Tibial artery (tissue), 4 donors: Measurements from ENCODE around the gene RHEB.
A peak's percentile ranks its signal among the peaks of the same experiment; 100 is the strongest.

Experiments
- DNase-seq, 2 donors: peaks; one replicate each; pipeline ENCODE4 v3.0.0-alpha.2; 2019
- H3K27ac ChIP-seq, 2 donors: fragments of 200-600 bp; sonication (generic) in 1 of 2; 1 replicate in 1 of 2; 2 replicates in 1 of 2; pipeline ENCODE4 v1.5.1; 2018 to 2019; ENCODE audit warnings: mild to moderate bottlenecking in 1 of 2
- H3K27me3 ChIP-seq, 2 donors: fragments of 200-600 bp; sonication (generic) in 1 of 2; one replicate each; pipeline versions ENCODE4 v1.5.1 to v1.6.0; 2016 to 2019
- H3K36me3 ChIP-seq, 3 donors: fragments of 200-600 bp; sonication (generic) in 2 of 3; one replicate each; pipeline ENCODE4 v1.5.1; 2016 to 2019; ENCODE audit warnings: mild to moderate bottlenecking in 2 of 3
- H3K4me1 ChIP-seq, 4 donors: fragments of 200-600 bp; sonication (generic) in 2 of 4; 1 replicate in 3 of 4; 2 replicates in 1 of 4; pipeline ENCODE4 v1.5.1; 2016 to 2019
- H3K4me3 ChIP-seq, 2 donors: fragments of 200-600 bp; sonication (generic) in 1 of 2; 1 replicate in 1 of 2; 2 replicates in 1 of 2; pipeline ENCODE4 v1.5.1; 2018 to 2019; ENCODE audit warnings: mild to moderate bottlenecking in 2 of 2
- H3K9me3 ChIP-seq, 3 donors: fragments of 200-600 bp; sonication (generic) in 1 of 3; one replicate each; pipeline ENCODE4 v1.5.1; 2016 to 2019
- CTCF ChIP-seq, 2 experiments: fragments of 200-600 bp in 1 of 2; fragments of 450-650 bp in 1 of 2; IDR thresholded peaks; one replicate each; pipeline ENCODE4 v1.5.1; 2017 to 2019; ENCODE audit warnings: antibody characterized with exemption in 2 of 2, mild to moderate bottlenecking in 1 of 2, moderate library complexity in 1 of 2
- intact Hi-C: fragments of 100-400 bp; cut with DNase I; formaldehyde crosslinking; loops from one replicate; pipeline ENCODE4 v1.15.0; 2023; ENCODE audit warnings: low total_unique reads

RHEB gene

GRCh38 chr7:151468217-151469018 lies 51.3 kb downstream of the RHEB start:
- no peak for DNase-seq
- no peaks in the 10 kb centered on the region for H3K9me3 ChIP-seq
- H3K27ac ChIP-seq, result no peak overlapping the region
- intact Hi-C loops, result no loop called here
- TF ChIP-seq CTCF (IDR thresholded peaks at IDR 0.05), result no peak
- peaks cover 46 to 87% (median 76%) of the 10 kb centered on the region in 3 donors for H3K36me3 ChIP-seq
- H3K27me3 ChIP-seq, result no peaks in the 10 kb centered on the region
- no peak overlapping the region for H3K4me3 ChIP-seq
- H3K4me1 ChIP-seq, result peaks cover 0 to 3% (median 0%) of the 10 kb centered on the region in 4 donors

GRCh38 chr7:151465169-151465568 lies 54.5 kb downstream of the RHEB start:
- no peaks in the 10 kb centered on the region for H3K27me3 ChIP-seq
- no peak overlapping the region for H3K4me3 ChIP-seq
- H3K36me3 ChIP-seq, result peaks cover 36 to 64% (median 60%) of the 10 kb centered on the region in 3 donors
- no peak for DNase-seq
- no peaks in the 10 kb centered on the region for H3K9me3 ChIP-seq
- no peak overlapping the region for H3K27ac ChIP-seq
- peaks cover 0 to 14% (median 14%) of the 10 kb centered on the region in 4 donors for H3K4me1 ChIP-seq
- intact Hi-C loops, result no loop called here
- TF ChIP-seq CTCF (IDR thresholded peaks at IDR 0.05), result no peak

- no peak overlapping the region for H3K4me3 ChIP-seq
- no peak for TF ChIP-seq CTCF (IDR thresholded peaks at IDR 0.05)
- H3K27ac ChIP-seq, result no peak overlapping the region
- intact Hi-C loops, result loop anchor here (5.0 kb wide), 1 partner anchor 295 kb away; no protein-coding TSS in a partner anchor
- peaks cover 16 to 35% (median 32%) of the 10 kb centered on the region in 3 donors for H3K36me3 ChIP-seq
- DNase-seq, result no peak
- H3K27me3 ChIP-seq, result no peaks in the 10 kb centered on the region
- no peaks in the 10 kb centered on the region for H3K9me3 ChIP-seq
- peaks cover 7 to 26% (median 24%) of the 10 kb centered on the region in 4 donors for H3K4me1 ChIP-seq
Measured at GRCh38 chr7:151462306-151462779, 57.4 kb downstream of the RHEB start.

- no peak for DNase-seq
- Histone ChIP-seq H3K4me3 (no peak overlapping the region), H3K9me3 (no peaks in the 10 kb centered on the region), H3K4me1 (peaks cover 7 to 26% (median 24%) of the 10 kb centered on the region in 4 donors), H3K27ac (no peak overlapping the region), H3K36me3 (peaks cover 16 to 32% (median 27%) of the 10 kb centered on the region in 3 donors), H3K27me3 (no peaks in the 10 kb centered on the region)
- no peak for TF ChIP-seq CTCF (IDR thresholded peaks at IDR 0.05)
- intact Hi-C loops, result loop anchor here (5.0 kb wide), 1 partner anchor 295 kb away; no protein-coding TSS in a partner anchor
Measured at GRCh38 chr7:151461942-151462230, 57.8 kb downstream of the RHEB start.

GRCh38 chr7:151461096-151461941 lies 58.4 kb downstream of the RHEB start:
- Histone ChIP-seq H3K4me1 (peaks cover 7 to 26% (median 24%) of the 10 kb centered on the region in 4 donors), H3K9me3 (no peaks in the 10 kb centered on the region), H3K27me3 (no peaks in the 10 kb centered on the region), H3K4me3 (no peak overlapping the region), H3K27ac (peak overlapping the region; percentile 75), H3K36me3 (peaks cover 14 to 28% (median 23%) of the 10 kb centered on the region in 3 donors)
- DNase-seq, result no peak
- no peak for TF ChIP-seq CTCF (IDR thresholded peaks at IDR 0.05)
- intact Hi-C loops, result loop anchor here (5.0 kb wide), 1 partner anchor 296 kb away; no protein-coding TSS in a partner anchor
